Measurements from ENCODE around the gene E2F1. TPM values are rescaled to one million over a fixed set of nuclear protein-coding genes. Genes with fewer than 3 reads are reported as not detected.
"Not testable (repeated sequence)": the region's sequence is repeated elsewhere in the genome, so short reads cannot be mapped to it uniquely, and the experiment has no call there.

The E2F1 gene
- total RNA-seq, 1 experiment from 2014 or later, result 64.2 TPM

GRCh38 chr20:33645072-33645358, 41.2 kb downstream of the E2F1 start:
- no peak for DNase-seq (ENCODE audit: low read depth)

- DNase-seq (ENCODE audit: low read depth), result no peak
Measured at GRCh38 chr20:33644313-33645071, 41.7 kb downstream of the E2F1 start.

GRCh38 chr20:33640287-33640686, 45.9 kb downstream of the E2F1 start:
- no peak for DNase-seq (ENCODE audit: low read depth)

- no peak for DNase-seq (ENCODE audit: low read depth)
Measured at GRCh38 chr20:33636776-33637175, 49.4 kb downstream of the E2F1 start.

- DNase-seq (ENCODE audit: low read depth), result no peak
Measured at GRCh38 chr20:33635341-33635740, 50.8 kb downstream of the E2F1 start.

GRCh38 chr20:33631910-33632309, 54.3 kb downstream of the E2F1 start:
- DNase-seq (ENCODE audit: low read depth), result not testable (repeated sequence)

- DNase-seq (ENCODE audit: low read depth), result peak; percentile 54
Measured at GRCh38 chr20:33630507-33630906, 55.7 kb downstream of the E2F1 start.

- no peak for DNase-seq (ENCODE audit: low read depth)
Measured at GRCh38 chr20:33629979-33630378, 56.2 kb downstream of the E2F1 start.

- DNase-seq (ENCODE audit: low read depth), result no peak
Measured at GRCh38 chr20:33629533-33629932, 56.7 kb downstream of the E2F1 start.

GRCh38 chr20:33627577-33628216, 58.5 kb downstream of the E2F1 start:
- no peak for DNase-seq (ENCODE audit: low read depth)

- DNase-seq (ENCODE audit: low read depth), result no peak
Measured at GRCh38 chr20:33626190-33626589, 60.0 kb downstream of the E2F1 start.

Other genes starting within 250 kb of the E2F1 start
- 26.2 and 29.7 TPM in 2 replicates for gene SNTA1, start 242.6 kb downstream of the E2F1 start, total RNA-seq (2014; rRNA removed)
- 6.6 and 8.6 TPM in 2 replicates for gene CBFA2T2, start 196.3 kb downstream of the E2F1 start, total RNA-seq (2014; rRNA removed)
- 0.06 and 0.11 TPM in 2 replicates for gene C20orf144, start 24.1 kb downstream of the E2F1 start, total RNA-seq (2014; rRNA removed)
- 0.11 and 0.96 TPM in 2 replicates for gene ACTL10, start 19.4 kb downstream of the E2F1 start, total RNA-seq (2014; rRNA removed)
- 43.4 and 47.5 TPM in 2 replicates for gene NECAB3, start 12.0 kb downstream of the E2F1 start, total RNA-seq (2014; rRNA removed)
- gene PXMP4, start 33.9 kb upstream of the E2F1 start, total RNA-seq (2014; rRNA removed), result 5.5 and 6.7 TPM in 2 replicates
- 2.1 and 2.8 TPM in 2 replicates for gene ZNF341, start 45.6 kb upstream of the E2F1 start, total RNA-seq (2014; rRNA removed)
- gene CHMP4B, start 125.0 kb upstream of the E2F1 start, total RNA-seq (2014; rRNA removed), result 41.9 and 52.2 TPM in 2 replicates

Data from LHCN-M2 (cell line).